DMS114 treated with DMSO at 0.1 percent for 48 hours (cell line): ENCODE measurements around the gene TBC1D32.
"Not testable (repeated sequence)": the region's sequence is repeated elsewhere in the genome, so short reads cannot be mapped to it uniquely, and the experiment has no call there.

ENCODE experiments used
- DNase-seq: peaks from one replicate; lab custom pipeline; 2025; ENCODE audit not compliant: unreplicated experiment; lab: John Stamatoyannopoulos, UW

TBC1D32 gene

GRCh38 chr6:121235386-121235785 is 98.9 kb downstream of the TBC1D32 start:
- no peak for DNase-seq

GRCh38 chr6:121223930-121224329 is 110.3 kb downstream of the TBC1D32 start:
- no peak for DNase-seq

GRCh38 chr6:121223212-121223611 is 111.1 kb downstream of the TBC1D32 start:
- no peak for DNase-seq

GRCh38 chr6:121222656-121223055 is 111.6 kb downstream of the TBC1D32 start:
- no peak for DNase-seq

DNA sequence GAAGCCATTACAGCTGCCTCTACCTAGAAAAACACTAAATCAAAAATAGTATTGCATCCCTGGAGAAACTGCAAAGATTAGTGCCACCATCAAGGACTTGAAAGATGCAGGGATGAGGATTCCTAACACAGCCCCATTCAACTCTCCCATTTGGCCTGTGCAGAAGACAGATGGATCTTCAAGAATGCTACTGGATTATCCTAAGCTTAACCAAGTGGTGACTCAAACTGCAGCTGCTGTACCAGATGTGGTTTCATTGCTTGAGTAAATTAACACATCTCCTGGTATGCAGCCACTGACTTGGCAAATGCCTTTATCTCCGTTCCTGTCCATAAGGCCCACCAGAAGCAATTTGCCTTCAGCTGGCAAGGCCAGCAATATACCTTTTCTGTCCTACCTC is 117.4 kb downstream of the TBC1D32 start:
- DNase-seq, result no peak

DNA sequence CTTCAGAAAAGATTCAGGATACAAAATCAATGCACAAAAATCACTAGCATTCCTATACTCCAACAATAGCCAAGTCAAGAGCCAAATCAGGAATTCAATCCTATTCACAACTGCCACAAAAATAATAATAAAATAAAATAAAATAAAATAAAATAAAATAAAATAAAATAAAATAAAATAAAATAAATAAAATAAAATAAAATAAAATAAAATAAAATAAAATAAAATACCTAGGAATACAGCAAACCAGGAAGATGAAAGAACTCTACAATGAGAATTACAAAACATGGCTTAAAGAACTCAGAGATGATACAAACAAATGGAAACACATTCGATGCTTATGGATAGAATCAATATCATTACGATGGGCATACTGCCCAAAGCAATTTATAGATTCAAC is 120.9 kb downstream of the TBC1D32 start:
- not testable (repeated sequence) for DNase-seq

DNA sequence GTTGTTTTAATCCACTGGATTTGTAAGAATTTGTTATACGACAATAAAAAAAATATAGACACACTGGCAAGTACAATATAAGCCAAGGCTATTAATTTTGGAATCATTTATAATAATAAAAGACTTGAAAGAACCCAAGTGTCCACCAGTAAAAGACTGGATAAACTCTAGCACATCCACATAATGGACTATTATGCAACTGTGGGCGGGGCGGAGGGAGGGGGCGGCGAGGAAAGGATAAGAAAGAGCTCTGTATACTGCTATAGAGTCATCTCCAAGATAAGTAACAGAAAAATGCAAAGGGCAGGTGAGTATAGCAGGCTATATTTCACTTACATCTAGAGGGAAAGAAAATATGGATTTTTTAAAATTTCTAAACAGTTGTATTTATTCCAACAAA is 123.3 kb downstream of the TBC1D32 start:
- DNase-seq, result no peak

GRCh38 chr6:121205569-121205968 is 128.7 kb downstream of the TBC1D32 start:
- no peak for DNase-seq

GRCh38 chr6:121201105-121201504 is 133.2 kb downstream of the TBC1D32 start:
- DNase-seq, result no peak

DNA sequence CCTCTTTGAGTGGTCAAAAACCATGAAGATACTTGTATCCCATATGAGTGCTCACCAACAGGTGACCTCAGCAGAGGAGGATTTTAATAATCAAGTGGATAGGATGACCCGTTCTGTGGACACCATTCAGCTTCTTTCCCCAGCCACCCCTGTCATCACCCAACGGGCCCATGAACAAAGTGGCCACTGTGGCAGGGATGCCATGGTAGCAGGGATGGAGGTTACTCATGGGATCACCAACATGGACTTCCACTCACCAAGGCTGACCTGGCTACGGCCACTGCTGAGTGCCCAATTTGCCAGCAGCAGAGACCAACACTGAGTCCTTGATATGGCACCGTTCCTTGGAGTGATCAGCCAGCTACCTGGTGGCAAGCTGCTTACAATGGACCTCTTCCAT is 138.2 kb downstream of the TBC1D32 start:
- not testable (repeated sequence) for DNase-seq

- no peak for DNase-seq
Observed at GRCh38 chr6:121190122-121190521, 144.2 kb downstream of the TBC1D32 start.

DNA sequence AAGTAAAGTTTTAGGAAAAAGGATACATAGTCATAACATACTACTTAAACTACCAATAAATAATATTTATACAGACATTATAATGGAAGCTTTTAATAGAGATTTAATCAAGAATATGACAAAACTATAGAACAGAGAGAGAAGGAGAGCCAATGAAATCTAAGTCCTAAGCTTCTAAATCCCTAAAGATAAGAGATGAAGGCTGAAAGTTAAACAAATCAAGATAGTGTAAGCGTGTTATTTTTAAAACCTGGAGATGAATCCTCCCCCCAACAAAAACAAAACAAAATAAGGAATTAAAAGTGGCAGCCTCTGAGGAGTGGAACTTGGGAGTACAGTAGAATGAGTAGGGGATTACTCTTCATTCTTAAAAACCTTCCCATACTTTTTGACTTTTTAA is 145.9 kb downstream of the TBC1D32 start:
- no peak for DNase-seq

DNA sequence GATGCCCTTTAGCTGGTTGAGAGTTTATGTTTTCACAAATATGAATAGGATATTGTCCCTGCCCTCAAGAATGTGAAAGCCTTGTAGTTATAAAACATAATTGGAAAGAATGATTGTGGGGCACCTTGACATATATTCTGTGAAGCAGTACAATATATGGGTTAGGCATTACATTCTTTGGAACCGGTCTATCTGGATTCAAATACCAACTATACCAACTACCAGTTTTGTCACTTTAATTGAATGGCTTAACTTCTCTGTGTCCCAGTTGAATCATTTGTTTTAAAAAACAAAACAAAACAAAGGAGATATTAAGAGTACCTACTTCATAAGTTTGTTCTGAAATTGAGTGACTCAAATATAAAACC is 146.5 kb downstream of the TBC1D32 start:
- DNase-seq, result no peak

GRCh38 chr6:121187200-121187832 is 147.0 kb downstream of the TBC1D32 start:
- DNase-seq, result no peak

DNA sequence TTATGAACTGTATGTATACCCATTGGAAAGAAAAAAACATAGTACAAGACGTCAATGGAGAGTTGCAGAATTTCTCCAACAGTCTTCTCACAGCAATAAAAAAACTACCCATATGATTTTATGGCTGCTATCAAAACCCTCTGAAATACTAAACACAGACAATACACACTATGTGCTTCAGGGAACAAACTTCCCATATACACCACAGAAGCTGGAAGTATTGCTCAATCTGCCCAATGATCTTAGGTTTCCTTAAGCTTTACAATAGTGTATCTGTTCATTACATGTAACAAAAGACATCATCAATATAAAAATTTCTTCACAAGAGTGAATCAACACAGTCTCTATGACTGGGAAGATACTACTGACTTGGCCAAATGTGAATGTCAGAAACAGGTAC is 150.5 kb downstream of the TBC1D32 start:
- no peak for DNase-seq

DNA sequence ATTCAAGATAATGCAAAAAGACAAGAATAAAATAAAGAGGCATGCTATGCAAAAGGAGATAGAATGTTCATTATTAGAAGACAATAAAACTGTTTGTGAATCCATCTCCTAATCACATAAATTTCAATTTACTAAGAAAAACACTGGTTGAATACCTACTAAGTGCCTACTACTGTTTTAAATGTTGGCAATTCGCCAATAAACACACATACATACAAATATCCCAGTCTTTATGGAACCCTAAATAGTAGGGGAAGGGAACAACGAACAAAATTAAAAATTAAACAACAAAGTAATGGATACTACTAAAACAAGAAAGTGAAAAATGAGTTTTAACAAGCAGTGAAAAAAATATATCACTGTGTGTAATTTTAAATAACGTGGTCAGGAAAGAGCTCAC is 158.5 kb downstream of the TBC1D32 start:
- no peak for DNase-seq

DNA sequence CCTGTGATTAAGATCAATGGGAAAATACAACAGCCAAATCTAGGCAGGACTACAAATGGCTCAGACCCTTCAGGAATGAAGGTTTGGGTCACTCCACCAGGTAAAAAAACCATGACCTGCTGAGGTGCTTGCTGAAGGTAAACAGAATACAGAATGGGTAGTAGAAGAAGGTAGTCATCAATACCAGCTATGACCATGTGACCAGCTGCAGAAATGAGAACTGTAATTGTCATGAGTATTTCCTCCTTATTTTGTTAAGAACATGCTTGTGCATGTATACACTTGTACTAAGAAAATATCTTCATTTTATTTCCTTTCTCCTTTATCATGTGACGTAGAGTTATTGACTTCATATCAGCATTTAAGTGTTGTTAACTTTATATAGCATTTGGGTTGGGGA is 161.8 kb downstream of the TBC1D32 start:
- not testable (repeated sequence) for DNase-seq

GRCh38 chr6:121171879-121172278 is 162.4 kb downstream of the TBC1D32 start:
- no peak for DNase-seq

GRCh38 chr6:121161886-121162285 is 172.4 kb downstream of the TBC1D32 start:
- DNase-seq, result no peak

- DNase-seq, result no peak
Observed at GRCh38 chr6:121160276-121160675, 174.0 kb downstream of the TBC1D32 start.

DNA sequence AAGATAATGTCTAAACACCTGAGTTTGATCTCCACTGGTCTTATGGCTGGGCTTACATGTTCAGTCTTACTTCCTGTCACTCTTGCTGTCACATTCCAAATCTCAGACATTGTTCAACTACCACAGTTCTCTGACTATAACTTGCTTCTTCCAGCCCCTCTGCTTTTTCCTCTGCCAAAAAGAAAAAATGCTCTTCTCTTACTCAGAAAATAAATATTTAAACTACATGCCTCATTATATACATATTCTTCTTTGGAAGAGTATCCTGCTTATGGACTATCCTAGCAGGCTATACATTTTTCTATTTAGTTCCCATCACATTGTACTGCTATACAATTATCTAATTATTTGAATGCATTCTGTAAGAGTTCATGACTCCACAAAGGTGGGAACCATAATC is 175.4 kb downstream of the TBC1D32 start:
- DNase-seq, result no peak

GRCh38 chr6:121158438-121158837 is 175.8 kb downstream of the TBC1D32 start:
- DNase-seq, result no peak

- DNase-seq, result no peak
Observed at GRCh38 chr6:121157906-121158305, 176.4 kb downstream of the TBC1D32 start.

GRCh38 chr6:121143476-121143875 is 190.8 kb downstream of the TBC1D32 start:
- no peak for DNase-seq
